Smooth muscle cell (in vitro differentiated cells): ENCODE results near the gene OR2F1. TPM values are rescaled to one million over a fixed set of nuclear protein-coding genes. Genes with fewer than 3 reads are reported as not detected.
A peak's percentile ranks its signal among the peaks of the same experiment; 100 is the strongest.

ENCODE experiments used
- DNase-seq: peaks from one replicate; lab custom pipeline; 2025; ENCODE audit not compliant: unreplicated experiment; lab: John Stamatoyannopoulos, UW
- H2AFZ ChIP-seq: fragments of 200-600 bp; sonication (generic); 2 replicates; pipeline ENCODE4 v1.6.0; 2016; ENCODE audit warnings: antibody characterized with exemption, low read depth, mild to moderate bottlenecking
- H3F3A ChIP-seq: fragments of 200-600 bp; sonication (generic); 2 replicates; pipeline ENCODE4 v1.6.0; 2017; ENCODE audit warnings: antibody characterized with exemption, low read depth
- H3K27ac ChIP-seq: fragments of 200-600 bp; sonication (generic); 2 replicates; pipeline ENCODE4 v1.5.1; 2016; ENCODE audit warnings: low read depth, mild to moderate bottlenecking
- H3K27me3 ChIP-seq: fragments of 200-600 bp; sonication (generic); 2 replicates; pipeline ENCODE4 v1.6.1; 2016; ENCODE audit warnings: low read depth, mild to moderate bottlenecking
- H3K36me3 ChIP-seq: fragments of 200-600 bp; sonication (generic); 2 replicates; pipeline ENCODE4 v1.5.1; 2016; ENCODE audit warnings: low read depth
- H3K4me1 ChIP-seq: fragments of 200-600 bp; sonication (generic); 2 replicates; pipeline ENCODE4 v1.5.1; 2016; ENCODE audit warnings: low read depth
- H3K4me2 ChIP-seq: fragments of 200-600 bp; sonication (generic); 2 replicates; pipeline ENCODE4 v1.6.0; 2016; ENCODE audit warnings: mild to moderate bottlenecking
- H3K4me3 ChIP-seq: fragments of 200-600 bp; sonication (generic); 2 replicates; pipeline ENCODE4 v1.5.1; 2016; ENCODE audit warnings: mild to moderate bottlenecking
- H3K79me2 ChIP-seq: fragments of 200-600 bp; sonication (generic); 2 replicates; pipeline ENCODE4 v1.6.0; 2016; ENCODE audit warnings: low read depth, mild to moderate bottlenecking
- H3K9ac ChIP-seq: fragments of 200-600 bp; sonication (generic); 2 replicates; pipeline ENCODE4 v1.6.0; 2016; ENCODE audit warnings: low read depth
- H3K9me3 ChIP-seq: fragments of 200-600 bp; sonication (generic); replicated peaks from 2 replicates; pipeline ENCODE4 v1.5.1; 2016; ENCODE audit warnings: low read depth
- H4K20me1 ChIP-seq: fragments of 200-600 bp; sonication (generic); 2 replicates; pipeline ENCODE4 v1.6.0; 2016; ENCODE audit warnings: low read depth
- WGBS: methylation state at CpG from one replicate; pipeline ENCODE4 v1.1.7; 2016; ENCODE audit warnings: low lambda C conversion rate; 5-methylcytosine and 5-hydroxymethylcytosine counted together
- polyA plus RNA-seq: library from polyadenylated mRNA; unstranded; fragments of >200 nt; fragmentation: Nextera tagmentation; extraction: Ambion mirVana; gene quantifications from 2 replicates; pipeline ENCODE4 v1.2.1, GENCODE V29; 2016
- total RNA-seq: library from RNA; depleted of rRNA; stranded (reverse); fragments of >200 nt; gene quantifications from 2 replicates; pipeline ENCODE4 v1.2.3, GENCODE V29; 2014
- TF ChIP-seq, protein P1 (sequence below): fragments of 200-600 bp; sonication (generic); IDR thresholded peaks from 2 replicates; pipeline ENCODE4 v1.5.1; 2017; ENCODE audit warnings: borderline replicate concordance, mild to moderate bottlenecking, antibody characterized with exemption; ENCODE audit not compliant: insufficient read depth, poor library complexity, severe bottlenecking

Gene OR2F1, protein sequence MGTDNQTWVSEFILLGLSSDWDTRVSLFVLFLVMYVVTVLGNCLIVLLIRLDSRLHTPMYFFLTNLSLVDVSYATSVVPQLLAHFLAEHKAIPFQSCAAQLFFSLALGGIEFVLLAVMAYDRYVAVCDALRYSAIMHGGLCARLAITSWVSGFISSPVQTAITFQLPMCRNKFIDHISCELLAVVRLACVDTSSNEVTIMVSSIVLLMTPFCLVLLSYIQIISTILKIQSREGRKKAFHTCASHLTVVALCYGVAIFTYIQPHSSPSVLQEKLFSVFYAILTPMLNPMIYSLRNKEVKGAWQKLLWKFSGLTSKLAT
- total RNA-seq (not detected in 2 replicates), polyA plus RNA-seq (not detected in 2 replicates)

DNA sequence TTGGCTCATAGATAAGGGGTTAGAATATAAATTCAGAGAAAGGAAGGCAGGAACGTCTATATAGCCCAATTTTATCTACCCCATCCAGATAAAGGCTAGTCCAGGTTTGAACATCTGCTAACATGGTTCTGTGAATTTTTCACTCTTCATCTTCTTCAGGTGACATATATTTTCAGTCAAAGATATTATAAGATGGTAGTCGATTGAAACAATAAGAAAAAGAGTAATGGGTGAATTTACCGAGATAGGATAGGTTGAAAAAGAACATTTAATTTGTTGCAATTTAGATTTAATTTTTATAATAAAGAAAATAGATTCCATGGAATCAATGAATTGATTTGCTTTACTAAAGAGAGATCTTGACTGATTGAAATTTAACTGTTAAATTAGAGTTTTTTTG, at the start of gene OR2F1:
Gene OR2F1, plus strand, starts transcription at position 301 of the 400 bp plus-strand sequence. CDS start 5,127 bp downstream, outside the sequence.
- Histone ChIP-seq H4K20me1 (no peaks in the 10 kb centered on the region), H3K4me3 (no peak within 1 kb of the TSS), H3F3A (no peaks in the 10 kb centered on the region), H3K79me2 (no peaks in the 10 kb centered on the region), H3K36me3 (no peaks in the 10 kb centered on the region), H3K4me2 (no peak within 1 kb of the TSS), H3K27me3 (no peaks in the 10 kb centered on the region), H3K9me3 (no peaks in the 10 kb centered on the region), H3K9ac (no peak within 1 kb of the TSS), H3K27ac (no peak within 1 kb of the TSS), H3K4me1 (no peaks in the 10 kb centered on the region), H2AFZ (peak within 1 kb of the TSS; percentile 42)
- 81% methylated on average over 3 of the region's 3 CpGs for WGBS
- TF ChIP-seq, protein P1, sequence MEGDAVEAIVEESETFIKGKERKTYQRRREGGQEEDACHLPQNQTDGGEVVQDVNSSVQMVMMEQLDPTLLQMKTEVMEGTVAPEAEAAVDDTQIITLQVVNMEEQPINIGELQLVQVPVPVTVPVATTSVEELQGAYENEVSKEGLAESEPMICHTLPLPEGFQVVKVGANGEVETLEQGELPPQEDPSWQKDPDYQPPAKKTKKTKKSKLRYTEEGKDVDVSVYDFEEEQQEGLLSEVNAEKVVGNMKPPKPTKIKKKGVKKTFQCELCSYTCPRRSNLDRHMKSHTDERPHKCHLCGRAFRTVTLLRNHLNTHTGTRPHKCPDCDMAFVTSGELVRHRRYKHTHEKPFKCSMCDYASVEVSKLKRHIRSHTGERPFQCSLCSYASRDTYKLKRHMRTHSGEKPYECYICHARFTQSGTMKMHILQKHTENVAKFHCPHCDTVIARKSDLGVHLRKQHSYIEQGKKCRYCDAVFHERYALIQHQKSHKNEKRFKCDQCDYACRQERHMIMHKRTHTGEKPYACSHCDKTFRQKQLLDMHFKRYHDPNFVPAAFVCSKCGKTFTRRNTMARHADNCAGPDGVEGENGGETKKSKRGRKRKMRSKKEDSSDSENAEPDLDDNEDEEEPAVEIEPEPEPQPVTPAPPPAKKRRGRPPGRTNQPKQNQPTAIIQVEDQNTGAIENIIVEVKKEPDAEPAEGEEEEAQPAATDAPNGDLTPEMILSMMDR, result no peak
- no peak for DNase-seq

DNA sequence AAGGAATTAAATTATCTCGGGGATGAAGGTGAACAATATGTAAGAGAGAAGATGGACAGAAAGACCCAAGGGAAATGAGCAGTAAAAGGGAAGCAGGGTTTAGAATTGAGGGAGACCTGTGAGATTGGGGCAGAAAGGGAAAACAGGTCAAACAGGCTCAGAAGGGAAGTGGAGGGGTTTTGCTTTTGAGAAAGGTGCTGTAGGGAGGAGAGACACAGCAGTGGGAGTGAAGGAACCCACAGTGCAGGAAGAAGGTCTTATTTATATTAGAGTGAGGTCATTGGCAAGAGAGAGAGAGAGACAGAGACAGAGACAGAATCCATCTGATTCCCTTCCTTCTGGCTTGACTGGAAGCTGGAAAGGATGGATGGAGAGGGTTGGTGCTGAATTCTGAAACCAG, 49.1 kb upstream of the OR2F1 start:
- peaks cover 9% of the 10 kb centered on the region for H4K20me1 ChIP-seq
- H3K27me3 ChIP-seq, result no peaks in the 10 kb centered on the region
- peak overlapping the region; percentile 71 for H2AFZ ChIP-seq
- DNase-seq, result no peak
- TF ChIP-seq, protein P1, result no peak
- peaks cover 12% of the 10 kb centered on the region for H3K4me1 ChIP-seq
- no peaks in the 10 kb centered on the region for H3K9me3 ChIP-seq
- no peak overlapping the region for H3K9ac ChIP-seq
- H3K36me3 ChIP-seq, result no peaks in the 10 kb centered on the region
- no peak overlapping the region for H3K4me3 ChIP-seq
- H3K4me2 ChIP-seq, result peak overlapping the region; percentile 39
- H3F3A ChIP-seq, result peaks cover 10% of the 10 kb centered on the region
- 91% methylated on average over 1 of the region's 1 CpG for WGBS
- H3K27ac ChIP-seq, result peak overlapping the region; percentile 61
- peaks cover 10% of the 10 kb centered on the region for H3K79me2 ChIP-seq

DNA sequence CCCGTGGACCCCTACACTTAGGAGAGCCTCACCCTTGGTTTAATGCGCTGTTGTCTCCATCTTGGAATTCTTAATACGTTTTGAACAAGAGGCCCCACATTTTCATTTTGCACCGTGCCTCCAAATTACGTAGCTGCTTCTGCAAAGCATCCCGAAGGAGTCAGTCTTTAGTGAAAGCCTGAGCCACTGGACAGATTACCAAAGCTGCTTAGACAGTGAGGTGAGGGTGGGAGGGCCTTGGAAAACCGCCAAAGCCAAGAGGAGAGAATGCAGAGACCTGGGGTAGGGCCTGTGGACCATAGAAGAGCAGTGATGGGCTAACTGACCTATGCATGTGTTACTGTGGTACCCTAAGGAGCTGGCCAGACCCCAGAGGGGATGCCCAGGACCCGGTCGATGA, 48.5 kb upstream of the OR2F1 start:
- Histone ChIP-seq H4K20me1 (peaks cover 3% of the 10 kb centered on the region), H2AFZ (no peak overlapping the region), H3K27me3 (no peaks in the 10 kb centered on the region), H3K4me1 (peaks cover 7% of the 10 kb centered on the region), H3K4me3 (no peak overlapping the region), H3F3A (peaks cover 16% of the 10 kb centered on the region), H3K4me2 (no peak overlapping the region), H3K36me3 (no peaks in the 10 kb centered on the region), H3K27ac (no peak overlapping the region), H3K79me2 (peaks cover 4% of the 10 kb centered on the region), H3K9ac (no peak overlapping the region), H3K9me3 (no peaks in the 10 kb centered on the region)
- no peak for DNase-seq
- 88% methylated on average over 9 of the region's 9 CpGs for whole genome bisulfite sequencing
- TF ChIP-seq, protein P1, result no peak

DNA sequence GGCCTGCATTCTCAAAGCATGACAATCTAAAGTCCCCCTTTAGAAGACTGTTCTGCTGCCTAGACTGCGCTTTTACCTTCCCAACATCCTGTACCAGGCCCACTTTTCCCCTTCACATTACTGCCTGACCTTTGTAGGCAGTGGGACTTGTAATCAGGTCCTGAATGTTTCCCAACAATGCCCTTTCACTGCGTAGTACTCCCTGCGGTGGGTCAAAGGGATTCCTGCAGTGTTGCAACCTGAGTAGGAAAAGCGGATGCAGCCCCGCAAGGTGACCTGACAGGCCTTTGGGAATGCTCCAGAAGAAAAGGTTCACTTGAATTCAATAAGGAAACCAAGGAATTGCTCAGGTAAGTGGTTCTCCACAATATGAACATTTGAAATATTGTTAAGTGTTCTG, 47.7 kb upstream of the OR2F1 start:
- no peak for DNase-seq
- WGBS, result 80% methylated on average over 5 of the region's 5 CpGs
- Histone ChIP-seq H3K9me3 (no peaks in the 10 kb centered on the region), H3K4me1 (peaks cover 7% of the 10 kb centered on the region), H3K9ac (no peak overlapping the region), H3K36me3 (no peaks in the 10 kb centered on the region), H3F3A (peaks cover 16% of the 10 kb centered on the region), H3K27ac (no peak overlapping the region), H3K4me2 (no peak overlapping the region), H3K4me3 (no peak overlapping the region), H4K20me1 (no peaks in the 10 kb centered on the region), H2AFZ (no peak overlapping the region), H3K79me2 (no peaks in the 10 kb centered on the region), H3K27me3 (no peaks in the 10 kb centered on the region)
- TF ChIP-seq, protein P1, result no peak
